Measurements from ENCODE around the gene ATP9A. TPM values are rescaled to one million over a fixed set of nuclear protein-coding genes. Genes with fewer than 3 reads are reported as not detected.
A peak's percentile ranks its signal among the peaks of the same experiment; 100 is the strongest.

Gene ATP9A
- total and polyA plus RNA-seq, 4 donors: 10.6 to 59.8 (median 33.2) TPM

DNA sequence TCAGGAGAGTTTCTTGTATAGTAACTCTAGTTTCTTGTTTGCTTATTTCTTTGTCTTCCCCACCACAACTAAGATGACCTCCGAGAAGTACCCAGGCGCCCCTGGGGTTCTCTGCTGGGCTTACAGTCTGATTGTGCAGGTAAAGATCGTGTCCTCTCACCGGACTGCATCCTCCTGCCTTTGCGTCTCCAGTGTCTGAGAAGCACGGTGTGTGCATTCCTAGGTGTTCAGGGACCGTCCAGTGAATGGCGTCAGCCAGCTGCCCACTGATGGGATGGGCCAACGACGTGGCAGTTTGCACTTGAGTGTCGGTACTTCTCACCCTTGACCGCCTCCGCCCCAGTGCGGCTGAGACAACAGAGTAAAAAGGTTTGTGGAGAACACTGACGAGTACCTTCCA, 169.6 kb downstream of the ATP9A start:
- Histone ChIP-seq H3K27ac (ENCODE audit: low read depth in 1 of 2, low read length in 2 of 2) (no peak overlapping the region), H3K27me3 (ENCODE audit: control insufficient read depth in 1 of 2, insufficient read depth in 2 of 2, low read length in 1 of 2) (no peaks in the 10 kb centered on the region), H3K4me3 (ENCODE audit: low read length in 2 of 2) (no peak overlapping the region), H3K36me3 (ENCODE audit: control insufficient read depth in 1 of 2, insufficient read depth in 2 of 2, low read length in 1 of 2) (peaks cover 0 to 7% of the 10 kb centered on the region in 2 donors), H3K4me1 (ENCODE audit: control insufficient read depth in 1 of 2, insufficient read depth in 2 of 2, low read length in 2 of 2) (no peaks in the 10 kb centered on the region), H3K9me3 (ENCODE audit: control insufficient read depth, low read length) (no peaks in the 10 kb centered on the region)
- DNase-seq (no peak), ATAC-seq (ENCODE audit: low FRiP score) (no peak)
- intact Hi-C loops (cut with DNase I): loop anchor here (5.0 to 10.0 kb wide), 3 partner anchors 211 to 604 kb away; no protein-coding TSS in a partner anchor
- 84 to 85% methylated on average over 15 of the region's 15 CpGs for WGBS, 2 donors

DNA sequence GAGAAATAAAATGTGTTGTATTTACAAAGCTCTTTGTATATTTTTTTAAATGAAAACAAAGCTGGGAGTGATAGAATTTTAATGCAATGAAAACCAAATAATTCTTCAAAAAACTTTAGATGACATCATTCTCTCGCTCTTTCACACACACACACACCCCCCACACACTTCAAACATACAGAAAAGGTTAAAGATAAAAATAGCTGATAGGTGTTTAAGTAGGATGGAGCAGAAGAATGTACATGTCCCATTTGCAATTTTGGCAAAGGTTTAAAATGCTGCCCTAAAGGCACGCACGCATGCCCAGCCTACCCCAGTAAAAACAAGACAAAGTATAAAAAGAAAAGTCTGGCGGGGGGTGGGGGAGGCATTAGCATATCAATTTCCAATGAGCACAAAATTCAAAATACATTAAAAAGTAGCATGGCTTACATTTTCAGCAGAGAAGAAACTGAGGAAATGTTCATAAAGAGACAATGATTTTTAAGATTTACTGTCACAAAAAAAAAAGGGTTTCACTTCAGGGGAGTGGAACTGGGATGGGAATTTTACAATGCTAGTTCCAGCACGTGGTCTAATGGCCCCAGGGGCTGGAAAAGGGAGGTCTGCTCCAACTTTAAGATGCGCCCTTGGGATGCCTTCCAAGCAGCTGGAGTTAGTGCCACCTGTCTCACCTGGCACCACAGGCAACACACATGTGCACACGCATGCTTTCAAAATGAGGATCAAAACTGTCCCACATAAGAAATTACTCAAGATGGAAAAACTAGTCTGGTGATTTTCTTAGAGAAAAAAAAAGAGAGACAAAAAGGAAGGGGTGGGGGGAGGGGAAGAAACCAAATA, 170.6 kb downstream of the ATP9A start:
- Histone ChIP-seq H3K9me3 (ENCODE audit: control insufficient read depth, low read length) (no peaks in the 10 kb centered on the region), H3K4me1 (ENCODE audit: control insufficient read depth in 1 of 2, insufficient read depth in 2 of 2, low read length in 2 of 2) (no peaks in the 10 kb centered on the region), H3K27ac (ENCODE audit: low read depth in 1 of 2, low read length in 2 of 2) (no peak overlapping the region), H3K36me3 (ENCODE audit: control insufficient read depth in 1 of 2, insufficient read depth in 2 of 2, low read length in 1 of 2) (peaks cover 0 to 7% of the 10 kb centered on the region in 2 donors), H3K27me3 (ENCODE audit: control insufficient read depth in 1 of 2, insufficient read depth in 2 of 2, low read length in 1 of 2) (no peaks in the 10 kb centered on the region), H3K4me3 (ENCODE audit: low read length in 2 of 2) (no peak overlapping the region)
- intact Hi-C loops (cut with DNase I): loop anchor here (5.0 to 10.0 kb wide), 3 partner anchors 210 to 603 kb away; no protein-coding TSS in a partner anchor
- WGBS, 2 donors: 73% methylated on average over 7 of the region's 7 CpGs
- DNase-seq (no peak), ATAC-seq (ENCODE audit: low FRiP score) (no peak)

DNA sequence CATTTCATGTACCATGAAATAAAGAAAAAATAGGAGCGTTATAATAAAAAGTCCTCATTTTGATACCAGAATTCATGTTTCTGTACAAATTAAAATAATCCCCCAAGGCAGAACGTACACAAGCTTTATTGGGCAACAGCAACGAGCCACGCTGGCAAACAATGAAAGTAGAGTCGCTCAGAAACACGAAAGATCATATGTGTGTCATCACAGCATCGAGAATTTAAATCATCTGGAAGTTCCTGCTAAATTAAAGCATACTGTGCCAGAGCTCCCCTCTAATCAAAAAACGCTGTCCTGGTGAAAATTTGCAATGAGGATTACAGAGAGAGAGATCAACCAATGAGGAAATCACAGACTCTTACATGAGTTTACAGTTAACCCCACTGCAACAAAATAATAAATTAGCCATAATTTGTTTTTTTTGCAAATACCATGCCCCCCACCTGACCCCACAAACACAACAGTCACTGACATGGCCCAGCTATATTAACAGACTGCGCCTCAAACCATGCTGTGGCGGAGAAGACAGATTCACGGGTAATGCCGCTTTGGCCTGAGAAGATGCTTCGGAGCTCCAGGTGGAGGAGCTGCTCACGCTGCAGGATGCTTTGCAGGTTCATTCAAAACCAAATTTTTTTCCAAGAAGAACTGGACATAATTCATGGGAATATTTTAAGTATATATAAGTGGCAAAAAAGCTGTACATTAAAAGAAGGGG, 171.4 kb downstream of the ATP9A start:
- Histone ChIP-seq H3K27me3 (ENCODE audit: control insufficient read depth in 1 of 2, insufficient read depth in 2 of 2, low read length in 1 of 2) (no peaks in the 10 kb centered on the region), H3K4me1 (ENCODE audit: control insufficient read depth in 1 of 2, insufficient read depth in 2 of 2, low read length in 2 of 2) (no peaks in the 10 kb centered on the region), H3K9me3 (ENCODE audit: control insufficient read depth, low read length) (no peaks in the 10 kb centered on the region), H3K27ac (ENCODE audit: low read depth in 1 of 2, low read length in 2 of 2) (no peak overlapping the region), H3K4me3 (ENCODE audit: low read length in 2 of 2) (no peak overlapping the region), H3K36me3 (ENCODE audit: control insufficient read depth in 1 of 2, insufficient read depth in 2 of 2, low read length in 1 of 2) (peaks cover 0 to 7% of the 10 kb centered on the region in 2 donors)
- DNase-seq (no peak), ATAC-seq (ENCODE audit: low FRiP score) (no peak)
- 87 to 88% methylated on average over 14 of the region's 14 CpGs for WGBS, 2 donors
- intact Hi-C loops (cut with DNase I): loop anchor here (5.0 to 10.0 kb wide), 3 partner anchors 210 to 602 kb away; no protein-coding TSS in a partner anchor

DNA sequence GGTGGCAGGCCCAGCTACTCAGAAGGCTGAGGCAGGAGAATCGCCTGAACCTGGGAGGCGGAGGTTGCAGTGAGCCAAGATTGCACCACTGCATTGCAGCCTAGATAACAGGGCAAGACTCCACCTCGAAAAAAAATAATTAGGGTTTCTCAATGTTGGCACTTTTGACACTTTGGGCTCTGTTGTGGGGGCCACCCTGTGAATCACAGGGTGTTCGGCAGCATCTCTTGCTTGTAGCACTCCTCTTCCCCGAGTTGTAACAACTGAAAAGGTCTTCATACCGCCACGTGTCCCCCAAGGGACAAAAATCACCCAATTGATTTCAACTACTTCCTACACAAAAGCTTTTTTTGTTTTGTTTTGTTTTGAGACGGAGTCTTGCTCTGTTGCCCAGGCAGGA, 172.4 kb downstream of the ATP9A start:
- ATAC-seq (ENCODE audit: low FRiP score) (no peak), DNase-seq (no peak)
- Histone ChIP-seq H3K4me3 (ENCODE audit: low read length in 2 of 2) (no peak overlapping the region), H3K9me3 (ENCODE audit: control insufficient read depth, low read length) (no peaks in the 10 kb centered on the region), H3K36me3 (ENCODE audit: control insufficient read depth in 1 of 2, insufficient read depth in 2 of 2, low read length in 1 of 2) (peaks cover 0 to 6% of the 10 kb centered on the region in 2 donors), H3K4me1 (ENCODE audit: control insufficient read depth in 1 of 2, insufficient read depth in 2 of 2, low read length in 2 of 2) (no peaks in the 10 kb centered on the region), H3K27ac (ENCODE audit: low read depth in 1 of 2, low read length in 2 of 2) (no peak overlapping the region), H3K27me3 (ENCODE audit: control insufficient read depth in 1 of 2, insufficient read depth in 2 of 2, low read length in 1 of 2) (no peaks in the 10 kb centered on the region)
- intact Hi-C loops (cut with DNase I): loop anchor here (1.0 to 10.0 kb wide), 4 partner anchors 208 to 601 kb away; no protein-coding TSS in a partner anchor
- 70 to 90% methylated on average over 8 of the region's 8 CpGs for WGBS, 2 donors

DNA sequence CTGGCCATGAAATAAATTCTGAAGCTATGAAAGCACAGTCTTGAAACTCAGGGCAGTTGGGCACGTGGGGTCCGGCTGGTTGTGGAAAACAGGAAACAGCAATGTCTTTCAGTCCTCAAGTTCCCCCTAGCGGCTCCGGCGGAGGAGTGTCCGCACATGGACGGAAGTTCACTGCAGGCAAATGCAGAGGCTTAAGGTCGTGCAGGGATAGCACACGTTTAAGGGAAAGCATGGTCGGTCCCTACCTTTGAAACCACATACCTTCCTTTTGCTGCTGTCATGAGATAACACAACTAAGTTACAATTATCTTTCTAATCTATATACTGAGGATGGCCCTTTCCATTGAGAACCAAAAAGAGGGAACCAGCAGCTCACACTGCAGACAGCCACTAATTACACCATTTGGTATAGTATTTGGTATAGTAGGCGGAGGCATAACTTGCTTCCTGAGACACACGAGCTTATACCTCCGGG, 173.1 kb downstream of the ATP9A start:
- Histone ChIP-seq H3K36me3 (ENCODE audit: control insufficient read depth in 1 of 2, insufficient read depth in 2 of 2, low read length in 1 of 2) (peaks cover 0 to 4% of the 10 kb centered on the region in 2 donors), H3K9me3 (ENCODE audit: control insufficient read depth, low read length) (no peaks in the 10 kb centered on the region), H3K27me3 (ENCODE audit: control insufficient read depth in 1 of 2, insufficient read depth in 2 of 2, low read length in 1 of 2) (no peaks in the 10 kb centered on the region), H3K4me3 (ENCODE audit: low read length in 2 of 2) (no peak overlapping the region), H3K27ac (ENCODE audit: low read depth in 1 of 2, low read length in 2 of 2) (no peak overlapping the region), H3K4me1 (ENCODE audit: control insufficient read depth in 1 of 2, insufficient read depth in 2 of 2, low read length in 2 of 2) (no peaks in the 10 kb centered on the region)
- intact Hi-C loops (cut with DNase I): loop anchor here (1.0 to 10.0 kb wide), 4 partner anchors 208 to 600 kb away; no protein-coding TSS in a partner anchor
- DNase-seq (peak; percentile 94), ATAC-seq (ENCODE audit: low FRiP score) (peak; percentile 93)
- WGBS, 2 donors: 8 to 10% methylated on average over 13 of the region's 13 CpGs

DNA sequence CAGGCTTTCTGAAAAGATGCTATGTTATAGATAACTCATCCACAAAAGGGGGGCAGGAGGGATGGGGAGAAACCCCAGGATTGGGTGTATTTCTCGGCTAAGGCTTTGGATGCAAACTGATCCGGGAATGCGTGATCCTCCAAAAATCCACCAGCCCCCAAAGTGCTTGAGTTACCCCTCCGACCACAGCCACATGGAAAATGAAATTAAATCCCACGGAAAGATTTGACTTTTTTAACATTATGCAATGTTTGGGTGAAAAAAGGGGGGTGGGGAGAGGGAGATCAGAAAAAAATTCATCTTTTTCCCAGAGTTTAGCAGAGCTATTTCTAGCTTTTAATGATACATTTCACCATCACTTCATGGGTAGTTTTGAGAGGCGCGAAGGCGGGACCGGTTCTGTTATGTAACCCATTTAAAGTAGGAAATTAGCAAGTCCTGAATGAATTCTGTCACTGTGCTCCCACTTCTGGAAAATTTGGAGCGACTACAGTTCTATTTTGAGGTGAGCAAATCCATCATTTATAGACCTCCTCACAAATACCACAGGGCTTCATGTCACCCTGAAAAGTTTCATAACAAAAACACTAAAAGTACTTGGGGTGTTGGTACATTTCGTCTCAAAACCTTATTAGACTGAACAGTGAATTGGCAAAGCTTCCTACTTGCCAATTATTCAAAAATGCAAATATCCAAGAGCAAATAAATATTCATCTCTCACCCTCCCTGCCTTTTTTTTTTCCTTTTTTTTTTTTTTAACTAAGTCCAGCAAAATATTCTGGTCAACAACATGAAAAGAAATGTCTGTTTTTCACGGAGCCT, 173.7 kb downstream of the ATP9A start:
- ATAC-seq (ENCODE audit: low FRiP score) (peak; percentile 42), DNase-seq (no peak)
- no peaks in the 10 kb centered on the region for H3K4me1 ChIP-seq (ENCODE audit: control insufficient read depth in 1 of 2, insufficient read depth in 2 of 2, low read length in 2 of 2)
- 25% methylated on average over 12 of the region's 12 CpGs for WGBS, 2 donors
- H3K27me3 ChIP-seq (ENCODE audit: control insufficient read depth in 1 of 2, insufficient read depth in 2 of 2, low read length in 1 of 2): no peaks in the 10 kb centered on the region
- no peaks in the 10 kb centered on the region for H3K36me3 ChIP-seq (ENCODE audit: control insufficient read depth in 1 of 2, insufficient read depth in 2 of 2, low read length in 1 of 2)
- no peaks in the 10 kb centered on the region for H3K9me3 ChIP-seq (ENCODE audit: control insufficient read depth, low read length)
- intact Hi-C loops (cut with DNase I): loop anchor here (1.0 to 10.0 kb wide), 4 partner anchors 207 to 600 kb away; no protein-coding TSS in a partner anchor
- peak overlapping the region in 1 of 2 donors; percentile 22 for H3K27ac ChIP-seq (ENCODE audit: low read depth in 1 of 2, low read length in 2 of 2)
- H3K4me3 ChIP-seq (ENCODE audit: low read length in 2 of 2): no peak overlapping the region

DNA sequence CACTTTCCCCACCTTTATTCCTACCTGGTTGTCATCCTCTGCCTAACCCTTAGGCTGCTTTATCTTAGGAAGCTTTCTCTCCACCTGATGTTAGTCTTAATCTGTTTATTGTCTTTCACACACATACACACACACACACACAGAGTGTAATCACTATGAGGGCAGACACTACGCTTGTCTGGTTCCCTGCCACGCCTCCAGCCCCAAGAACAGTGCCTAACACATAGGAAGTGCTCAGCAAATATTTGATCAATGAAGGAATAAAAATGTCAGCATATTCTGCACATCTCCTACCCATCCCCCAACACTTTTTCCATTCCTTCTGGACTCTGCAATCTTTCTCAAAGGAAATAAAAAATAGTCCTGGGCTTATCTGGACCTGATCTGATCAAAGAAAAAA, 174.6 kb downstream of the ATP9A start:
- WGBS, 2 donors: 96 to 99% methylated on average over 2 of the region's 2 CpGs
- no peaks in the 10 kb centered on the region for H3K4me1 ChIP-seq (ENCODE audit: control insufficient read depth in 1 of 2, insufficient read depth in 2 of 2, low read length in 2 of 2)
- DNase-seq (no peak), ATAC-seq (ENCODE audit: low FRiP score) (no peak)
- no peaks in the 10 kb centered on the region for H3K27me3 ChIP-seq (ENCODE audit: control insufficient read depth in 1 of 2, insufficient read depth in 2 of 2, low read length in 1 of 2)
- peak overlapping the region in 1 of 2 donors; percentile 8 for H3K27ac ChIP-seq (ENCODE audit: low read depth in 1 of 2, low read length in 2 of 2)
- intact Hi-C loops (cut with DNase I): loop anchor here in 1 of 2 donors (10.0 kb wide), 1 partner anchor 599 kb away; no protein-coding TSS in a partner anchor
- H3K9me3 ChIP-seq (ENCODE audit: control insufficient read depth, low read length): no peaks in the 10 kb centered on the region
- no peak overlapping the region for H3K4me3 ChIP-seq (ENCODE audit: low read length in 2 of 2)
- H3K36me3 ChIP-seq (ENCODE audit: control insufficient read depth in 1 of 2, insufficient read depth in 2 of 2, low read length in 1 of 2): no peaks in the 10 kb centered on the region

DNA sequence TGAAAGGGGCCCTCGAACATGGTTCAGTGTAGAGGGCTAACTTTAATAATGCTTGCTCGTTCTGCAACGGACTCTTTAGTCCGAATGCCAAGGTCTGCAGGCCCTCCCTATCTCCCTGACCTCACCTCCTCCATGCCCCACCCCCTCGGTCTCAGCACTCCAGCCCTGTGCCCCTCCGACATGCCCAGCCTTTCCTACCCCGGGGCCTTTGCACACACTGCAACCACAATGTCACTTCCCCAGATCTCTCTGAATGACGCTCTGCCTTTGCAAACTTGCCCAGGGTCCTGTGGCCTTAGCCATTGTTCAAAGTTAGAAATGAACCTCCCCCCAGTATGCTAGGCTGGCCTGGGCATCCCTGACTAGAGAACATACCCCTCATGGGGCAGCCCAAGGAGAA, 175.6 kb downstream of the ATP9A start:
- ATAC-seq (ENCODE audit: low FRiP score): no peak
- H3K27ac ChIP-seq (ENCODE audit: low read depth in 1 of 2, low read length in 2 of 2): no peak overlapping the region
- no peak overlapping the region for H3K4me3 ChIP-seq (ENCODE audit: low read length in 2 of 2)
- WGBS, 2 donors: 96 to 98% methylated on average over 8 of the region's 8 CpGs
- H3K9me3 ChIP-seq (ENCODE audit: control insufficient read depth, low read length): no peaks in the 10 kb centered on the region
- intact Hi-C loops (cut with DNase I): loop anchor here in 1 of 2 donors (10.0 kb wide), 1 partner anchor 598 kb away; no protein-coding TSS in a partner anchor
- H3K4me1 ChIP-seq (ENCODE audit: control insufficient read depth in 1 of 2, insufficient read depth in 2 of 2, low read length in 2 of 2): no peaks in the 10 kb centered on the region
- no peaks in the 10 kb centered on the region for H3K36me3 ChIP-seq (ENCODE audit: control insufficient read depth in 1 of 2, insufficient read depth in 2 of 2, low read length in 1 of 2)
- no peaks in the 10 kb centered on the region for H3K27me3 ChIP-seq (ENCODE audit: control insufficient read depth in 1 of 2, insufficient read depth in 2 of 2, low read length in 1 of 2)
- DNase-seq: no peak

All from aorta (tissue), 5 donors.